GM23248 (cell line): ENCODE data around the gene SCIMP. TPM values are rescaled to one million over a fixed set of nuclear protein-coding genes. Genes with fewer than 3 reads are reported as not detected.
"Not testable (repeated sequence)": the region's sequence is repeated elsewhere in the genome, so short reads cannot be mapped to it uniquely, and the experiment has no call there.

Experiments
- DNase-seq: peaks from one replicate; pipeline ENCODE4 v3.0.0-alpha.2; 2015
- H2AFZ ChIP-seq: fragments of 200-600 bp; sonication (generic); 2 replicates; pipeline ENCODE4 v1.6.1; 2016; ENCODE audit warnings: antibody characterized with exemption
- H3F3A ChIP-seq: fragments of 200-600 bp; sonication (generic); 2 replicates; pipeline ENCODE4 v1.6.1; 2016; ENCODE audit warnings: mild to moderate bottlenecking, antibody characterized with exemption, mixed run types; ENCODE audit not compliant: insufficient read depth
- H3K27ac ChIP-seq: fragments of 200-600 bp; sonication (generic); 2 replicates; pipeline ENCODE4 v1.5.1; 2016; ENCODE audit warnings: mild to moderate bottlenecking
- H3K27me3 ChIP-seq: fragments of 200-600 bp; sonication (generic); replicated peaks from 2 replicates; pipeline ENCODE4 v1.6.1; 2016; ENCODE audit warnings: mild to moderate bottlenecking; ENCODE audit not compliant: insufficient read depth
- H3K36me3 ChIP-seq: fragments of 200-600 bp; sonication (generic); 2 replicates; pipeline ENCODE4 v1.6.1; 2016; ENCODE audit warnings: low read depth, mild to moderate bottlenecking
- H3K4me1 ChIP-seq: fragments of 200-600 bp; sonication (generic); 2 replicates; pipeline ENCODE4 v1.6.1; 2016; ENCODE audit warnings: mild to moderate bottlenecking; ENCODE audit not compliant: insufficient read depth
- H3K4me2 ChIP-seq: fragments of 200-600 bp; sonication (generic); one replicate; pipeline ENCODE4 v1.6.1; 2016; ENCODE audit warnings: mild to moderate bottlenecking; ENCODE audit not compliant: unreplicated experiment
- H3K4me3 ChIP-seq: fragments of 200-600 bp; sonication (generic); 2 replicates; pipeline ENCODE4 v1.5.1; 2016; ENCODE audit warnings: mild to moderate bottlenecking
- H3K79me2 ChIP-seq: fragments of 200-600 bp; sonication (generic); 2 replicates; pipeline ENCODE4 v1.6.1; 2016; ENCODE audit warnings: mild to moderate bottlenecking; ENCODE audit not compliant: insufficient read depth
- H3K9ac ChIP-seq: fragments of 200-600 bp; sonication (generic); 2 replicates; pipeline ENCODE4 v1.6.1; 2016; ENCODE audit warnings: mild to moderate bottlenecking
- H3K9me2 ChIP-seq: fragments of 200-600 bp; sonication (generic); 2 replicates; pipeline ENCODE4 v1.6.1; 2016; ENCODE audit warnings: mixed run types, mild to moderate bottlenecking, moderate library complexity; ENCODE audit not compliant: insufficient read depth
- H3K9me3 ChIP-seq: fragments of 200-600 bp; sonication (generic); one replicate; pipeline ENCODE4 v1.6.1; 2017; ENCODE audit warnings: low read depth
- H4K20me1 ChIP-seq: fragments of 200-600 bp; sonication (generic); 2 replicates; pipeline ENCODE4 v1.6.0; 2016; ENCODE audit not compliant: insufficient read depth
- EZH2 ChIP-seq: fragments of 200-600 bp; sonication (generic); IDR thresholded peaks from 2 replicates; pipeline ENCODE4 v1.6.1; 2018; ENCODE audit warnings: antibody characterized with exemption, mild to moderate bottlenecking; ENCODE audit not compliant: insufficient read depth, poor library complexity, severe bottlenecking
- EZH2phosphoT487 ChIP-seq: fragments of 200-600 bp; sonication (generic); IDR thresholded peaks from 2 replicates; pipeline ENCODE4 v1.6.1; 2018; ENCODE audit warnings: antibody characterized with exemption, moderate library complexity, mild to moderate bottlenecking, low read depth; ENCODE audit not compliant: insufficient read depth
- WGBS, 2 experiments: methylation state at CpG; one replicate each; pipeline ENCODE4 v1.1.6; 2015 to 2017; ENCODE audit warnings: low lambda C conversion rate in 2 of 2, low coverage in 1 of 2; ENCODE audit errors: missing lambda C conversion rate in 2 of 2; 5-methylcytosine and 5-hydroxymethylcytosine counted together
- in situ Hi-C: fragments of 300-500 bp; cut with MboI; formaldehyde crosslinking; loops from 2 replicates; pipeline ENCODE4 v1.15.0; 2020
- polyA plus RNA-seq: library from polyadenylated mRNA; unstranded; fragments of >200 nt; fragmentation: Nextera tagmentation; extraction: Ambion mirVana; gene quantifications from 2 replicates; pipeline ENCODE4 v1.2.1, GENCODE V29; 2016
- total RNA-seq: library from RNA; depleted of rRNA; stranded (reverse); fragments of >200 nt; shearing (Covaris generic); gene quantifications from 2 replicates; pipeline ENCODE4 v1.2.3, GENCODE V29; 2014

SCIMP gene
- total and polyA plus RNA-seq, 2 experiments from 2014 or later, result 0.11 TPM; not detected in 1

DNA sequence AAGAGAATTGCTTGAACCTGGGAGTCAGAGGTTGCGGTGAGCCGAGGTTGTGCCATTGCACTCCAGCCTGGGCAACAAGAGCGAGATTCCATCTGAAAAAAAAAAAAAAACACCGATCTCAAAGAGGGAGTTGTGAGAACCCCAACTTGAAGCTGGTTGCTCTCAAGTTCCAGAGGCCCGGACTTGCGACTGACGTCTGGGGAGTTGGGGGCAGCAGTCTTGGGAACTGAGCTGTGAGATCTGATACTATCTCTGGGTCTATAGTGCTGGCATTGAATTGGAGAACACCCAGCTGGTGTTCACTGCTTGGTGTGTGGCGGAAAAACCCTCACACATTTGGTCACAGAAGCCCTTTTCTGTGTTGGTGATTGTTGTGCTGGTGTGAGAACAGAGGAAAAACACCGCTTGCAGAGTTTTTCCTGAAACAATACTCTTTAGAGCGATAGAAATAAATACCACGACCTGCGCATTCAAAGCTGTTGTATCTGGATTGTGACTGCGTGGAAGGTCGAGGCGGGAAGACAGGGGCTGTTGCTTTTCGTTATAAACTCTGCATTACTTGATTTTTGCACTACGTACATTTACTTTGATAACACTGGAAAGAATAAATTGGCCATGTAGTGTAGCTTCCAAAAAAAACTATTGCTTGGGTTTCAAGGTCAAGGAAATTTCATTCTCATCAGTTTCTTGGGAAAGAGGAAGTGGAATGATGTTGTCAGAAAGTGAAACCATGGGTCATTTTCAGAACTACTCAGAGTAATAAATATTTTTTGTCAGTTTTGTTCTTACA is 8.8 kb downstream of the SCIMP start:
- Histone ChIP-seq H3K4me3 (no peak overlapping the region), H3K9ac (no peak overlapping the region), H3K27ac (no peak overlapping the region), H3K36me3 (no peaks in the 10 kb centered on the region), H3K9me3 (no peaks in the 10 kb centered on the region), H3K27me3 (no peaks in the 10 kb centered on the region), H4K20me1 (no peaks in the 10 kb centered on the region), H3K4me2 (no peak overlapping the region), H2AFZ (no peak overlapping the region), H3F3A (no peaks in the 10 kb centered on the region), H3K4me1 (no peaks in the 10 kb centered on the region), H3K9me2 (no peaks in the 10 kb centered on the region), H3K79me2 (no peaks in the 10 kb centered on the region)
- WGBS, 2 experiments, result 91 to 92% methylated on average over 17 of the region's 17 CpGs
- in situ Hi-C loops, result no loop called here
- DNase-seq, result no peak
- TF ChIP-seq EZH2phosphoT487 (no peak), EZH2 (no peak)

DNA sequence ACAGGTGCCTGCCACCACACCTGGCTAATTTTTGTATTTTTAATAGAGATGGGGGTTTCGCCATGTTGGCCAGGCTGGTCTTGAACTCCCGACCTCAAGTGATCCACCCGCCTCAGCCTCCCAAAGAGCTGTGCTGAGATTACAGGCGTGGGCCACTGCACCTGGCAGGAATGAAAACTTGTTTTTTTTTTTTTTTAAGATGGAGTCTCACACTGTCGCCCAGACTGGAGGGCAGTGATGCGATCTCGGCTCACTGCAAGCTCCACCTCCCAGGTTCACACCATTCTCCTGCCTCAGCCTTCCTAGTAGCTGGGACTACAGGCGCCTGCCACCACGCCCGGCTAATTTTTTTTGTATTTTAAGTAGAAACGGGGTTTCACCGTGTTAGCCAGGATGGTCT is 12.7 kb downstream of the SCIMP start:
- DNase-seq, H3K27me3 ChIP-seq, H3K9ac ChIP-seq, H3K9me3 ChIP-seq, H3K9me2 ChIP-seq, H3K4me2 ChIP-seq, H3F3A ChIP-seq, H3K4me3 ChIP-seq, H2AFZ ChIP-seq, H3K36me3 ChIP-seq, H3K79me2 ChIP-seq, in situ Hi-C loops, H3K27ac ChIP-seq, H4K20me1 ChIP-seq, H3K4me1 ChIP-seq: not testable (repeated sequence)
- 94 to 96% methylated on average over 12 of the region's 12 CpGs for WGBS, 2 experiments

DNA sequence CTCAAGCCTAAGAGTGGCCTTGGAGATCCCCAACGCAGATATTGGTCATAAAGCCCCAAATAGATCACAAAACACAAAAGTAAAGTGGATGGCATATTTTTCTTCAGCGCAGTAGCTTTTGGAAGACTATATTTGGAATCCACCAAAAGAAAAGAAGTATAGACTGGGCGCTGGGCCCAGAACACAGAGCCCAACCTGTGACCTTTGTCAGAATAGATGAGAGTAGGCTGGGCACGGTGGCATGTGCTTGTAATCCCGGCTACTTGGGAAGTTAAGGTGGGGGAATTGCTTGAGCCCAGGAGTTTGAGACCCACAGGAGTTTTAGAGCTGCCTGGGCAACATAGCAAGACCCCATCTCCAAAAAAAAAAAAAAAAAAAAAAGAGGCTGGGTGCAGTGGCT is 14.6 kb downstream of the SCIMP start:
- no peaks in the 10 kb centered on the region for H3K36me3 ChIP-seq
- no peaks in the 10 kb centered on the region for H3K9me2 ChIP-seq
- no peak overlapping the region for H3K4me3 ChIP-seq
- no peak overlapping the region for H3K4me2 ChIP-seq
- WGBS, 2 experiments, result 91 to 93% methylated on average over 5 of the region's 5 CpGs
- DNase-seq, result no peak
- H3K9me3 ChIP-seq, result no peaks in the 10 kb centered on the region
- no peaks in the 10 kb centered on the region for H3K27me3 ChIP-seq
- in situ Hi-C loops, result no loop called here
- no peaks in the 10 kb centered on the region for H3K79me2 ChIP-seq
- no peaks in the 10 kb centered on the region for H4K20me1 ChIP-seq
- no peaks in the 10 kb centered on the region for H3K4me1 ChIP-seq
- TF ChIP-seq EZH2phosphoT487 (no peak), EZH2 (no peak)
- H2AFZ ChIP-seq, result no peak overlapping the region
- no peak overlapping the region for H3K9ac ChIP-seq
- no peak overlapping the region for H3K27ac ChIP-seq
- no peaks in the 10 kb centered on the region for H3F3A ChIP-seq

DNA sequence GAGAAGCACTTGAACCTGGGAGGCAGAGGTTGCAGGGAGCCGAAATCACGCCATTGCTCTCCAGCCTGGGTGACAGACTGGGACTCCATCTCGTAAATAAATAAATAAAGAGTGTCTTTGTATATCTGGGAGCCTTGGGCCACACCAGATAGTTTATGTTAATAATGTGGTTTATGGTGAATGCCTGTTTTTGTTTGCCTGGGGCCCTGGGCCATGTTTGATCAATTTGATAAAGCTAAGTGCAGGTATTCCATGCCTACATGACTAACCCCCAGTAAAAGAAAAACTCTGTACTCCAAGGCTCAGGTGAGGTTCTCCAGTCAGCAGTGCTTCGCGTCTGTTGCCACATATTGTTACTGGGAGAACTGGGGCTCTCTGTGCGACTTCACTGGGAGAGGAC is 15.1 kb downstream of the SCIMP start:
- Histone ChIP-seq H3K9ac (no peak overlapping the region), H3K27me3 (no peaks in the 10 kb centered on the region), H3K4me1 (no peaks in the 10 kb centered on the region), H4K20me1 (no peaks in the 10 kb centered on the region), H3K9me2 (no peaks in the 10 kb centered on the region), H3K9me3 (no peaks in the 10 kb centered on the region), H3K36me3 (no peaks in the 10 kb centered on the region), H3K27ac (no peak overlapping the region), H3K4me3 (no peak overlapping the region), H3F3A (no peaks in the 10 kb centered on the region), H3K79me2 (no peaks in the 10 kb centered on the region), H2AFZ (no peak overlapping the region), H3K4me2 (no peak overlapping the region)
- 96 to 97% methylated on average over 6 of the region's 6 CpGs for WGBS, 2 experiments
- no peak for DNase-seq
- in situ Hi-C loops, result no loop called here
- TF ChIP-seq EZH2phosphoT487, result no peak
- TF ChIP-seq EZH2, result no peak

DNA sequence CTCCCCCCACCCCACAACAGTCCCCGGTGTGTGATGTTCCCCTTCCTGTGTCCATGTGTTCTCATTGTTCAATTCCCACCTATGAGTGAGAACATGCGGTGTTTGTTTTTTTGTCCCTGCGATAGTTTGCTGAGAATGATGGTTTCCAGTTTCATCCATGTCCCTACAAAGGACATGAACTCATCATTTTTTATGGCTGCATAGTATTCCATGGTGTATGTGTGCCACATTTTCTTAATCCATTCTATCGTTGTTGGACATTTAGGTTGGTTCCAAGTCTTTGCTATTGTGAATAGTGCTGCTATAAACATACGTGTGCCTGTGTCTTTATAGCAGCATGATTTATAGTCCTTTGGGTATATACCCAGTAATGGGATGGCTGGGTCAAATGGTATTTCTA is 17.1 kb downstream of the SCIMP start:
- H3K9me3 ChIP-seq, in situ Hi-C loops, H4K20me1 ChIP-seq, H3K9ac ChIP-seq, H3F3A ChIP-seq, H3K79me2 ChIP-seq, H3K36me3 ChIP-seq, DNase-seq, H3K27ac ChIP-seq, H3K27me3 ChIP-seq, H3K4me2 ChIP-seq, H2AFZ ChIP-seq, H3K4me1 ChIP-seq, H3K9me2 ChIP-seq, H3K4me3 ChIP-seq: not testable (repeated sequence)
- 77 to 89% methylated on average over 3 to 4 of the region's 5 CpGs for WGBS, 2 experiments
